Glomerular visceral epithelial cell (primary cell): ENCODE results near the gene ENTPD2.
A peak's percentile ranks its signal among the peaks of the same experiment; 100 is the strongest.

Experiments
- DNase-seq: peaks from one replicate; pipeline ENCODE4 v3.0.0-alpha.2; 2016; ENCODE audit errors: extremely low spot score

Gene ENTPD2

DNA sequence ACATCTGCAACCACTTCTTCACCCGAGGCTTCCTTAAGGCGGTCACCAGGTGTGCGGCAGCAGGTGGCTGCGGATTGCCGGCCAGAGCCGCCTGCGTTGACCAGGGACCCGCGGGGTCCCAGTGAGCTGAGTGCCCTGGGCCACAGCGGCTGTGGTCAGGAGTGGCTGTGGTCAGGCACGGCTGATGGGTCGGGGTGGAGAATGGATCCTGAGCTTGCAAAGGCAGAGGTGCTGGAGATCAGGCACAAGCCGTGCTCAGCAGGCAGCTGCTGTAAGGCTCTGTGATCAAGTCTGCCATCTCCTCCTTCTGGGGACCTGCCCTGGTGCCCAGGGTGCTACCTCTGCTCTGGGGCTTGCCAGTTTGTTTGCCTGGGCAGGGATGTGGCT lies 25.5 kb upstream of the ENTPD2 start:
- no peak for DNase-seq

DNA sequence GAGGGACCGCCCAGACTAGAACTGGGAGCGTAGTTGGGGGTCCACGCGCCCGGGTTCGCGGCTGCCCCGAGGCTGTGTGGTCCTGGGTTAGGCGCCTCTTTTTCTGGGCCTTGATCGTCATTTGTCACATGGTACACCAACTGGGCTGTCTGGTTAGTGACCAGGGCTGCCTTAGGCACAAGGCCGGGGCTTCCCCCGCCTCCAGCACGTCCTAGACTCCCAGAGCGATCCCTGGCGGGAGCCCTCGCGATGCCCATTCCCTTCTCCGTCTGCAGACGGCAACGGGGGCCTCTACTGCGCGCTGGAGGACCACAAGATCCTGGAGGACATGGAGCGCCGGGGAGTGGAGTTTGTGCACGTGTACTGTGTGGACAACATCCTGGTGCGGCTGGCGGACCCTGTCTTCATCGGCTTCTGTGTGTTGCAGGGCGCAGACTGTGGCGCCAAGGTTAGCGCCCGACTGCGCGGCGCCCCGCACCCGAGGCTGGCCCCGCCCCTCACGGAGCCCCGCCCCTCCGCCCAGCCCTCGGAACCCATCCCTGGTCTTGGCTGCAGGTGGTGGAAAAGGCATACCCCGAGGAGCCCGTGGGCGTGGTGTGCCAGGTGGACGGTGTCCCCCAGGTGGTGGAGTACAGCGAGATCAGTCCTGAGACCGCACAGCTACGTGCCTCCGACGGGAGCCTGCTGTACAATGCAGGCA lies 25.0 kb upstream of the ENTPD2 start:
- DNase-seq: no peak

DNA sequence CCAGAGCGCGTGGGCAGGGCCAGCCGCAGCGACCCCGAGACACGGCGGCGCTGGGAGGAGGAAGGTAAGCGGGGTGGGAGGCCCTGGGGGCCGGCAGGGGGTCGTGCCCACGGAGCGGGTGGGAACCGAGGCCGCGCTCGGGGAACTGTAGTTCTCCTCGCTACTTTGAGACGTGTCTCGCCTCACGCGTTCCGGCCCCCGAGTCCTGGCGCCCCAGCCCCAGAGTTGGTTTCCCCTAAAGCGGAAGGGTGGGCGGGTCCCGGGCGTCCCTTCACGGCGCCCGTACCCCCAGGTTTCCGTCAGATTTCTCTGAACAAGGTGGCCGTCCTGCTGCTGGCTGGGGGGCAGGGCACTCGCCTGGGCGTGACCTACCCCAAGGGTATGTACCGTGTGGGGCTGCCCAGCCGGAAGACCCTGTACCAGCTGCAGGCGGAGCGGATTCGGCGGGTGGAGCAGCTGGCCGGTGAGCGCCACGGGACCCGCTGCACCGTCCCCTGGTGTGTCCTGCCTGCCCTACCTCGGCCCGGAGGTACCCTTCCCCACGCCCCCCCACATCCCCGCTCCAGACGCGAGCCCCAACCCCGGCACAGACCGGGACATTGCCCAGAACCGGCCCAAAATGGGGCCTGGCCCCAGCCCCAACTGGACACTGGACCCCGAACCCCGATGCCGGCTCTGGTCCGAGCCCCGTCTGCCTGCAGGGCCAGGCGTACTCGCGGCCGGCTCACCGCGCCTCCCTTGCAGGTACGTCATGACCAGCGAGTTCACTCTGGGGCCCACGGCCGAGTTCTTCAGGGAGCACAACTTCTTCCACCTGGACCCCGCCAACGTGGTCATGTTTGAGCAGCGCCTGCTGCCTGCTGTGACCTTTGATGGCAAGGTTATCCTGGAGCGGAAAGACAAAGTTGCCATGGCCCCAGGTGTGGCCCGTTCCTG lies 24.2 kb upstream of the ENTPD2 start:
- no peak for DNase-seq

DNA sequence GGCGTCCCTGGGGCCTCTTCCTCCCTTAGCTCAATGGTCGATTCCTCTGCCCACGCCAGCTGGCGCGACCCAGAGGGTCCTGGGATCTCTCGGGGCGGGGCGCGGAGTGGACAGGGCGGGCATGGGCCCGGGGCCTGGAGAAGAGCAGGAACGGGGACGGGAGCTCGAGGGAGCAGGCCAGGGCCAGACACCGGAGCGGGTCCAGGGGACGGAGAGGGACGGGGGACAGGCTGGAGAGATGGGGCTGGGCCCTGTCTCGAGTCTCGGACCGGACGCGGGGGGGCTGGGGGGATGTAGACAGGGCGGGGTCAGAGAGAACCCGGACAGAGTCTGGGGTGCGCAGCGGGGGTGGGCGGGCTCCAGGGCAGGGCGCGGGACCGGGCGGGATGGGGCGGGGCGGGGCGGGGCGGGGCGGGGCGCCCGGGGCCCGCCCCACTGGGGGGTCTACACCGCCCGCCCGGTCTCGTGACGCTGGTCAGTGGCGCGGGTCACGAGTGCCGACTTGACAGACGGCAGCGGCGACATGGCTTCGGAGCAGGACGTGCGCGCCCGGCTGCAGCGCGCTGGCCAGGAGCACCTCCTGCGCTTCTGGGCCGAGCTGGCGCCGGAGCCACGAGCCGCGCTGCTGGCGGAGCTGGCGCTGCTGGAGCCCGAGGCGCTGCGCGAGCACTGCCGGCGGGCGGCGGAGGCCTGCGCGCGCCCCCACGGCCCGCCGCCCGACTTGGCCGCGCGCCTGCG lies 23.3 kb upstream of the ENTPD2 start, which contains the start of gene UAP1L1:
Gene UAP1L1, plus strand, starts transcription at position 508 of the 738 bp plus-strand sequence. Its CDS starts 16 bp downstream, at position 524.
- peak; percentile 65 for DNase-seq

DNA sequence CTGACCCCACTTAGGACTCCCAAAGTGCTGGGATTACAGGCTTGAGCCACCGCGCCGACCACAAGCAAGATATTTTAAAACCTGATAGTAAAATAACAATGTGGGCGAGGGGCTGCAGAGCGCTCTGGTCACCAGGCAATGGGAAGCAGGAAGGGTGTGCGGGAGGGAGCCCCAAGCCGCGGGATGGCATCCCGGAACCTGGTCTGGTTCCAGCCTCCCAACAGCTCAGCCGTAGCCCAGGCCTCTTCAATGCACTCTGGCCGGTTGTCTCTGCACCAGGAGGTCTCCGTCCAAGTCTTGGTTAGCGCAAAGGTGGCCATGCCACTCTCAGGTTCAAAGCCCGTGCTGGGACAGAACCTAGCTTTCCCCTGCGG lies 22.8 kb upstream of the ENTPD2 start:
- DNase-seq: no peak

DNA sequence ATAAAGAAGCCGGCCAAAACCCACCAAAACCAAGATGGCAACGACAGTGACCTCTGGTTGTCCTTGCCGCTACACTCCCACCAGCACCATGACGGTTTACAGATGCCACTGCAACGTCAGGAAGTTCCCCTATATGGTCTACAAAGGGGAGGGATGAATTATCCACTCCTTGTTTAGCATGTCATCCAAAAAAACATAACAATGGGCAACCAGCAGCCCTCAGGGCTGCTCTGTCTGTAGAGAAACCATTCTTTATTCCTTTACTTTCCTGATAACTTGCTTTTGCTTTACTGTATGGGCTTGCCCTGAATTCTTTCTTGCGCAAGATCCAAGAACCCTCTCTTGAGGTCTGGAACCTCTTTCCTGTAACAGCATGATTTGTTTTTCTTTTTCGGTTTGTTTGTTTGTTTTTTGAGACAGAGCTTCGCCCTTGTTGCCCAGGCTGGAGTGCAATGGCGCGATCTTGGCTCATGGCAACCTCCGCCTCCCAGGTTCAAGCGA lies 21.5 kb upstream of the ENTPD2 start:
- DNase-seq: no peak

DNA sequence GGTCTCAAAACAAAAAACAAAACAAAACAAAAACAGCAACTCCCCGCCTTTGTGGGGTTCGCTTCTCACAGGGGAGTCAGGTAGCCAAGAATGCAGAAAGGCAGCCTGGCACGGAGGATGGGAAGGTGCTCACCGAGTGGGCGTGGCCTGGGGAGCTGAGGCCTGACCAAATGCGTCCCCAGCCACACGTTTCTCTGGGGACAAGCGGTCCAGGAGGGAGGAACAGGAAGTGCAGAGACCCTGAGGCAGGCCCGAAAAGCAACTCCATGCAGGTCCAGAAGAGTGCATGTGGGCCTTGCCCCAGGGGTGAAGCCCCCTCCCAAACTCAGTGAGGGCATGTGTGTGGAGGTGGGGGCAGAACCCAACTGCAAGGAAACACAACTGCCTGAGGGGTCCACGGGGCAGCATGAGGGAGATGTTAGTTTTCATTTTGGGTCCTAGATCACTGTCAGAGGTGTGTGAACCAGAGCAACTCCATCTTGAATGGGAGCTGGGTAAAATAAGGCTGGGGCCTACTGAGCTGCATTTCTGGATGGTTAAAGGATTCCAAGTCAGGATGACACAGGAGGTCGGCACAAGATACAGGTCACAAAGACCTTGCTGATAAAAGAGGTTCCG lies 20.9 kb upstream of the ENTPD2 start:
- no peak for DNase-seq

DNA sequence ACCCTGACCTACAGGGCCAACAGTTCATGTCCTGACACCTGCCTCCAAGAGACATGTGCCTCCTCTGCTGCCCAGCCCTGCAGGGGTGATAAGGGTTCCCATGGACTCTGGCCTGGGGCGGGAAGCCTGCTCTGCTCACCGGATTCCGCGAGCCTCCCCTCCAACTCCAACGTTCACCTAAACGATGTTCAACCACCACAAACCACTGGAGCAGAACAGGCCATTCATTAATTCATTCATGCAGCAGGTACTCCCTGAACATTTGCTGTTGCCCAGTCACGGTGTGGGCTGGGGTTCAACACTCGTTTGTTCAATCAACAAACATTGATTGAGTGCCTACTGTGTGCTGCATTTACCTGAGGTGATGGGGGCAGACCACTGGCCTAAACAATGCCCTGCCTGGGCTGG lies 20.1 kb upstream of the ENTPD2 start:
- no peak for DNase-seq

DNA sequence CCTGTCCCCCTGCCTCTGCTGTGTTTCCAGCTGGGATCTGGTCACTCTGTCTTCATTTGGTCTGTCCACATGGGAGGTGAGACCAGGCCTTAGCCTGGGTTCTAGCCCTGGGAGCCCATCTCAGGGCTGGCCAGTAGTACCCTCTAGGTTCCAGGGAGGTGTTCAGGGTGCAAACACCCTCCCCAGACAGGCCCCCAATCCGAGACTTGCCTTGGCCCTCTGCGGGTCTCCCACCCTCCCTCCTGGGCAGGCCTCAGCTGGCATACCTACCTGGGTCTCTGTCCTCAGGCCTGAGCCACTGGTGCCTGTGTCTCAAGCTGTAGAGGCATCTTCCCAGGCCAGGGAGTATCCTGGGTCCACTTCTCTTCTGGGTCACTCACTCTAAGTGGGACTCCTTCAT lies 17.4 kb upstream of the ENTPD2 start:
- DNase-seq: no peak

DNA sequence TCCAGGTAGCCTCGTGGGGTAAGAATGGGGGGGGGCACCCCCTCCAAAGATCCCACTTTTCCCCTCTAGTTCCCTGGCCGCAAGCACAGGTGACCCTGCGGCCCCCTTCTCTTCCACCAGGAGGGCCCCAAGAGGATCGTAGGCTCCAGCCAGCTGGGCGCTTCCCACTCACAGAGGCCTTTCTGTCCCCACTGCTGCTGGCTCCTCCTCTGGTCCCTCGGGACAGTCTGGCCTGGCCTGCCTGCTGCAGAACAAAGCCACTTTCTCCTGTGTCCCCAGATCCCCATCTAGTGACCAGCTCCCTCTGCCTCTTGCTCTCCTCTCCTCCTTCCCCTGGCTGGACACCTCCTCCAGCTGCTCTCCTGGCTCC lies 17.0 kb upstream of the ENTPD2 start:
- no peak for DNase-seq

DNA sequence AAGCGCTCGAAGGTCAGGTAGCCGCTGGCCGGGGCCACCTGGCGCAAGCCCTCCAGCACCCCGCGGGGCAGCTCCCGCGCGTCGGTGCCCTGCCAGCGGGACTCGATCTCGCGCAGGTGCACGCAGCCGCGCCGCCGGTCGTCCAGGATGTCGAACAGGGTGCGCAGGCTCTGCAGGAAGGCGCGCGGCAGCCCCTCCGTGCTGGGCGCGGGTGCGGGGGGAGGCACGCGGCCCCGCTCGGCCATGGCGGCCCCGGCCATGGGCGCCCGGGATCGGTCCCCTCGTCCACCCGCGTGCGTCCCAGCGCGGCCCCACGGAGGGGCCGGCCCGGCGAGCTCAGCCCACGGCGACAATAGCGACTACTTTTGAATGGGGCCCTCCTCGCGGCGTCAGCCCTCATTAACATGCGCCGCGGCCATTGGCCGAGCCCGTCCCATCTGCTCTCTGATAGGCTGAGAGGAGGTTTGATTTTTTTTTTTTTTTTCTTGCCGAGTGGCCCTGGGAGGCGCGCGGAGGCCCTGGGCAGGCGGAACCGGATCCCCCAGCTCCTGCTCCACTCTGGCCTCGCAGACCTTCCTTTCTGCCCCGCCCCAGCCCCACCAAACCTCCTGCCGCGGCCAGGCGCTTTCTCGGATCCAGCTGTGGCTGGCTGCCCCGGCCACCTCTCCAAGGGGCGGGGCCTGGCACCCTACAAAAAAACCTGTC lies 16.5 kb upstream of the ENTPD2 start, which contains the start of gene SAPCD2:
Gene SAPCD2, minus strand, starts transcription at position 357 of the 705 bp plus-strand sequence. Its CDS starts 97 bp downstream, at position 260.
- peak; percentile 93 for DNase-seq

DNA sequence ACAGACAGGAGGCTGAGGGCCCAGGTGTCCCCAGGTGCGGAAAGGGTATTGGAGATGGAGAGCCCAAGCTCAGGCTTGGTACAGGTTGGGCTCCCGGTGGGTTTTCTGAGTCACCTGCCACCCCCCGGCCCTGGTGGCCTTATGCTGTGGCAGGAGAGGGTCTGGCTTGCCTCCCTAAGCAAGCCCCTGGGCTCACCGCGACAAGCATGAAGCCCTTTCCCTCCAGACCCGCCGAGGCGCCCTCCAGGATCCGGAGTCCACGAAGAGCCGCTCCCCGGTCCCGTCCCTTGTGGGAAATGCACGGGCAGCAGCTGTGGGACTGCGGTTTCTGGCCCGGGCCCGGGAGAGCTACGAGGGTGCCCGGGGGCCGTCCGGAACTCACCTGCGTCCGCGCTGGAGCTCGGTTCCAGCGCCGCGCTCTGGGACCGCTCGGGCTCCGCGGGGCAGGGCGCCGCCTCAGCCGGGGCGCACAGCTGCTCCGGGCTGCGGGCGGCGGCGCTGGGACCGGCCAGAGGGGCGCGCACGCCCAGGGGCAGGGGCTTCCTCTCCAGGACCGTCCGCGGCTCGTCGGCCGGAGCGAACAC lies 15.7 kb upstream of the ENTPD2 start:
- DNase-seq: no peak

DNA sequence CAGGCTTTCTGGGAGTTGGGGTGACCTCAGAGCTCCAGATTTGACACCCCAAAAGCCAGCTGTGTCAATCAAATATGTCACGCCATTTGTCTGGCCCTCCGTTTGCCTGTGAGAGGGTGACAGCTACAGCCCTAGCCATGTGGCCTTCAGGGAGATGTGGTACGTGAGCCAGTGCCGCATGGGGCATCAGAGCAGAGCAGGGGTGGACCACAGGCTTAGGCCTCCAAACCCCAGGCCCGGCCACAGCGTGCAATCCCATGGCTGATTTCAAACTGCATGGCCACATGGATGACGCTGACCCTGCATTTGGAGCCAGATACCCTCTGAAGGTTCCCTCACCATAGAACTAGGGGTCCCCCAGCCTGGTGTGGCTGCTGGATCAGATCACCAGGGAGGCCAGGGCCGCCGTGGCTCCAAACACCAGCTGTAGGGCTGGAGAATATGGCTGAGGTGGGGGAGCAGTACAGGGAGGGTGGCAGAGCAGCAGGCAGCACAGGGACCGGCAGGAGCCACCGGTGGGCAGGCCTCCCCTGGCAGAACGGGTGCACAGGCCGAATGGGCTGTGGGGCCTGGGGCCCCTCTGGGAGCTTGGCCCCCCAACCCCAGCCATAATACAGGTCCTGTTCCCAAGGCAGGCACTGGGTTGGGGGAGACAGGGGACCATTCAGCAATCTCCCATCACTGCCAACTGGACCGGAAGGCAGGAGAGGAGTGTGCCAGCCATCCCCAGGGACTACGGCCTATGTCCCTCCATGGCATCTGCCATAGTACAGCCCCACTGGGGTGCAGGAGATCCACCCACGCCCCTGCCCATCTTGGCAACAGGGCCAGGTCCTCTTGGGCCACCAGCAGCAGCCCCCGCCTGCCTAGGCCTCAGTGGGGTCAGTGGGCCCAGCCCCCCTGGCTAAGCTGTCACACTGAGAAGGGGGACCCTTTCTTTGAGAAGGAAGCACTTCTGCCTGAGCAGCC lies 15.0 kb upstream of the ENTPD2 start:
- no peak for DNase-seq

DNA sequence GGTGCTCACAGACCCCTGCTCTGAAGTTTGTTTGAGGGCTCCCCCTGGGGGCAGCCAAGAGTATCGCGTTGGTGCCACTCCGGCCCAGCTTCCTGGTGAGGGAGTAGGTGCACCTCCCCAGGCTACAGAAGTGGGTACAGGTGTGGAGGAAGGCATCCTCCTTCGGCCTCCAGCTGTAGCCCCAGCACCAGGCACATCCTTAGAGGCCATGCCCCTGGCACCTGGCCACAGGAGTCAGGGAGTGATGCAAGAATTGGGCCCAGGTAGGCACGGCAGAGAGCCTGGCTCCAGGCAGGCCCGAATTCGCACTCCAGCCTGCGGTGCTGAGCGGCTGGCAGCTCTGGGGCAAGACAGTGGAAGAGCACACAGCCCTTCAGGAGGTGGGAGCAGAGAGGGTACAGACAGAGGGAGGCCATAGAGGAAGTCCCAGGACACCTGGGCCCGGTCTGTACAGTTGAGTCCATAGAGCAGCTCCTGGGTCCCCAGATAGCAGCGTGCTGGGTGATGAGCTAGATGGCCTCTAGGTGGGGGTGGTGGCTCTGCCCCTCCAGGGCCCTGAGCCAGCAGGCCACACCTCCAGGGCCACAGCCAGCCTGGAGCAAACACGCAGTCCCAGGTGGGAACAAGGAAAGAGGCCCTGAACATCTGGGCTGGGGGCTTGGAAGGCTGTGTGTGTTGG lies 14.1 kb upstream of the ENTPD2 start:
- DNase-seq: peak; percentile 75

DNA sequence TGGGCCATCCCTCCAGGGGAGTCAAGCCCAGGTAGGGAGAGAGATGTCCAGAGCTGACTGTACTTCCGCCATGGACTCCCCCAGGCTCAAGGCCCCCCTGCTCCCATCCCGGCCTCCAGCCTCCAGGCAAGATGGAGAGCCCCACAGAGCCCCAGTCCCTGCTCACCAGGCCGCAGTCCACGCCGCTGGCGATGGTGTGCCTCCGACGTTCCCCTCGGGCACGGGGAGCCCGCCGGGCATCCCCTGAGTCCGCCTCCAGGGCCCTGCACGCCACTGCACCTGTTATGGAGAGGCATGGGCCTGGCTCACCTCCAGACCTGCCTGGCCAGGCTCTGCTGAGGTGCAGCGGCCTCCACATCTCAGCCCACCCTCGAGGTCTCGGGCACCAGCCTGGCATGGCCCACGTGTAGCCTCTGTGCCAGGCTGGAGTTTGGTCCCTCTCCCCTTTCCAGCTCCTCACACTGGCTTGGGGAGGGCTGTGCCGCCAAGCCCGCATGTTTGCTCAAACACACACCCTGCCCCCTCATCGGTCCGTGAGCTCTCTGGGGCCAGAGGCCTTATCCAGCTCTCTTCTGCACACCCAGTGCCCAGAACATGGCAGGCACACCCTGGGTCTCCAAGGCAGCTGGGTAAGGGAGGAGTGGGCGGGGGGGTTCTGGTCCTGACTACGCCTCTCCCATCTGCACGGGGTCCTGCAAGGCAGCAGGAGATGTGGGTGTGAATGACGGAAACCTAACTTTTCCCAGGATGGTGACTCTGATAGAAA lies 12.4 kb upstream of the ENTPD2 start:
- no peak for DNase-seq

DNA sequence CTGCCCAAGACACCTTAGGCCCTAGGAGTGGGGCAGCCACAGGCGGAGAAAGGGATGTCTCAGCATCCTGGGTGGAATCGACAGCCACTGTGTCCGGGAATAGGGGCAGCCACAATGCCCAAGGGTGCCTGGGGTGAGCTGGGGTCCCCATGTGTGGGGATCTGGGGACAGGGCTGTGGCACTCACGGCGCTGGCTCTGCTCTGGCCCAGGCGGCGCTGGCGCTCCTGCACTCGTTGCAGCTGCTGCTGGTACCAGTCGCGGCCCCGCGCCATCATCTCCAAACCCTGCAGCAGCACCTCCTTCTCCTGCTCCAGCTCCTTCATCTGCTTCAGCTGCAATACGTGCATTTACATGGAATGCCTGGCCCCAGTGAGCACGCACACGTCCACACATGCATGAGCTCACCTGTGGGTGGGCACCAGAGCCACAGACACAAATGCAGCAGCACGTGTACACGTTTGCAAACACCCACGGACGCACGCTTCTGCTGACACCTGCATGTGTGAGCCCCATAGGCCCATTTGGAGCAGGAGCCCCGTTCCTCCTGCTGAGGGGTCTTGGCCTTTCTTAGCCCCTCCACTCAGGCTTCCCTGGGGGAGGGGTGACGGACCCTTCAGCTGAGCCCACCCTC lies 11.6 kb upstream of the ENTPD2 start:
- DNase-seq: no peak

DNA sequence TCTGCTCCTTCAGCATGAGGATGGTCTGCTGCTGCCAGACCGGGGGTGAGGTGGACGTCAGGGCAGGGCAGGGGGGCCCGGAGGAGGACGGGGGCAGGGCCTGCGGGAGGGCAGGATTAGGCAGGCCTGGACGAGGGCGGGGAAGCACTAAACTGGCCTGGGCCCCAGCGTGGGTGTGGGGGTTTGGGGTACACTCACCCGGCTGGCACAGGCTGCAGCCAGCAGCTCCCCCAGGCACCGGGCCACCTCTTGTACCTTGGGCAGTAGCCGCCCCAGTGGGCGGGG lies 11.0 kb upstream of the ENTPD2 start:
- no peak for DNase-seq
